Retinal pigment epithelial cell (primary cell): Measurements from ENCODE around the gene PLAGL2.

Source experiments
- DNase-seq: peaks from one replicate; pipeline ENCODE4 v3.0.0-alpha.2; 2010; ENCODE audit warnings: low read depth
- H3K4me3 ChIP-seq: 2 replicates; pipeline ENCODE4 v1.5.1; 2011; ENCODE audit warnings: mild to moderate bottlenecking, low read length, control low read depth, moderate library complexity
- CTCF ChIP-seq: conservative IDR thresholded peaks from 2 replicates; pipeline ENCODE4 v1.5.1; 2011; ENCODE audit warnings: low read depth, low read length, control low read depth, inconsistent platforms

The PLAGL2 gene

GRCh38 chr20:32189123-32189410 is 18.5 kb downstream of the PLAGL2 start:
- H3K4me3 ChIP-seq = no peak overlapping the region
- no peak for DNase-seq

GRCh38 chr20:32188376-32189122 is 19.0 kb downstream of the PLAGL2 start:
- no peak for TF ChIP-seq CTCF
- DNase-seq = no peak
- H3K4me3 ChIP-seq = no peak overlapping the region

More at GRCh38 chr20:32189123-32189410, 18.5 kb downstream of the PLAGL2 start:
- no peak for TF ChIP-seq CTCF

- DNase-seq = no peak
- TF ChIP-seq CTCF = no peak
Observed at GRCh38 chr20:32186506-32186905, 21.0 kb downstream of the PLAGL2 start.

GRCh38 chr20:32184961-32185603 is 22.5 kb downstream of the PLAGL2 start:
- no peak for DNase-seq
- TF ChIP-seq CTCF = no peak
- H3K4me3 ChIP-seq = no peak overlapping the region

More at GRCh38 chr20:32186506-32186905, 21.0 kb downstream of the PLAGL2 start:
- no peak overlapping the region for H3K4me3 ChIP-seq

GRCh38 chr20:32183947-32184635 is 23.5 kb downstream of the PLAGL2 start:
- DNase-seq = no peak
- H3K4me3 ChIP-seq = no peak overlapping the region
- no peak for TF ChIP-seq CTCF

GRCh38 chr20:32181606-32182005 is 25.9 kb downstream of the PLAGL2 start:
- DNase-seq = no peak
- no peak overlapping the region for H3K4me3 ChIP-seq
- TF ChIP-seq CTCF = no peak
